AG10803 (cell line): Measurements from ENCODE around the gene CFAP410.

Experiments used
- DNase-seq: peaks from one replicate; pipeline ENCODE4 v3.0.0; 2010; ENCODE audit warnings: low read depth
- H3K4me3 ChIP-seq: 2 replicates; pipeline ENCODE4 v1.5.1; 2011; ENCODE audit warnings: mild to moderate bottlenecking, low read length, control low read depth
- CTCF ChIP-seq: conservative IDR thresholded peaks from 2 replicates; pipeline ENCODE4 v1.5.1; 2011; ENCODE audit warnings: mild to moderate bottlenecking, low read length, control low read depth, inconsistent platforms

The CFAP410 gene

GRCh38 chr21:44338971-44339910, at the start of gene CFAP410:
TSS of gene CFAP410 (minus strand) at chr21:44339390. CDS start at chr21:44339194, 196 bp downstream.
- peak; percentile 95 for DNase-seq
- peak within 1 kb of the TSS; percentile 79 for H3K4me3 ChIP-seq
- TF ChIP-seq CTCF, result no peak

- TF ChIP-seq CTCF, result no peak
- no peak for DNase-seq
- no peak overlapping the region for H3K4me3 ChIP-seq
Observed at GRCh38 chr21:44384968-44385367, 45.8 kb upstream of the CFAP410 start.

GRCh38 chr21:44383216-44383615, 44.0 kb upstream of the CFAP410 start:
- no peak for DNase-seq
- no peak for TF ChIP-seq CTCF
- no peak overlapping the region for H3K4me3 ChIP-seq

GRCh38 chr21:44382536-44382935, 43.3 kb upstream of the CFAP410 start:
- DNase-seq, result no peak
- no peak overlapping the region for H3K4me3 ChIP-seq
- TF ChIP-seq CTCF, result no peak

- H3K4me3 ChIP-seq, result no peak overlapping the region
- TF ChIP-seq CTCF, result no peak
- no peak for DNase-seq
Observed at GRCh38 chr21:44381874-44382273, 42.7 kb upstream of the CFAP410 start.

- DNase-seq, result no peak
- TF ChIP-seq CTCF, result no peak
Observed at GRCh38 chr21:44380876-44381275, 41.7 kb upstream of the CFAP410 start.

More at GRCh38 chr21:44380876-44381275, 41.7 kb upstream of the CFAP410 start:
- no peak overlapping the region for H3K4me3 ChIP-seq
